GM18909 (cell line): ENCODE data around the gene CD101.

Experiments used
- ATAC-seq: cut with Tn5 transposase; IDR thresholded peaks from one replicate; pipeline ENCODE4 v1.9.1; 2021; ENCODE audit warnings: mild to moderate bottlenecking; ENCODE audit not compliant: unreplicated experiment, poor library complexity

The CD101 gene

GRCh38 chr1:117046781-117047180 is 45.2 kb downstream of the CD101 start:
- ATAC-seq = no peak

- no peak for ATAC-seq
Observed at GRCh38 chr1:117047271-117047670, 45.7 kb downstream of the CD101 start.

GRCh38 chr1:117049857-117050256 is 48.3 kb downstream of the CD101 start:
- no peak for ATAC-seq

DNA sequence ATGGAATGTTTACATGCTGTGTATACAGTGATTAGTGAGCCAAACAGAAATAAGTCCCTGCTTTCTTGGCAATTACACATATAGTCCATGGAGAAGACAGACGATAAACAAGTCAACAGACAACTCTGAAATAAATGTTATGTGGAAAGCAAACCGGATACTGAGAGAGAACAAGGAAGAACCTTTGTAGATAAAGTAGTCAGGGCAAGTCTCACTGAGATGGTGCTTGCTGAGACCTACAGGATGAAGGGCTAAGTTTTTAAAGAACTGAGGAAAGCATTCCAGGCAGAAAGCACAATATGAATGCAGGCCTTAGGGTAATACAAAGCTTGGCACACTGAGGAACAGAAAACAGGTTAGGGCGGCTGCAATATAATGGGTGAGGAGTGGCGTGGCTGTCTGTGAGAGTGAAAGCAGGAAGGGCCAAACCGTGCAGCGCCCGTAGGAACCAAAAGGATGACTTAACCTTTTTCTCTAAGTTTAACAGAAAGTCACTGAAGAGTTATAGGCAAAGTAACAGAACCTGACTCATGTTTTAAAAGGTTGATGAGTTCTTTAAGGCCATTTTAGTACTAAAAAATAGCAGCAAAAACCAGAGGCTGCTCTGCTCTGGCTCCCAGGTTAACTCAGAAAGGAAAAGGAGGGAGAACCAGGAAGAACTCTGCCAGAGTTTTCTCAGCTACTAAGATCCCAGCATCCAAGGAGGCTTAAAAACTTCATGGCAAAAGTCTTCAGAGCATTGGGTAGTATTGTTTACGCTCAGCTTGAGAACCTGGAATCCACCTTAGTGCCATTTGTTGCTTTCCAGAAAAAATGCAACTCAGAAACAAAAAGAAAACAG is 49.9 kb downstream of the CD101 start:
- peak; percentile 86 for ATAC-seq

GRCh38 chr1:117054068-117054467 is 52.5 kb downstream of the CD101 start:
- no peak for ATAC-seq

GRCh38 chr1:117058810-117059209 is 57.2 kb downstream of the CD101 start:
- ATAC-seq = no peak

- ATAC-seq = peak; percentile 40
Observed at GRCh38 chr1:117059334-117059677, 57.7 kb downstream of the CD101 start.

DNA sequence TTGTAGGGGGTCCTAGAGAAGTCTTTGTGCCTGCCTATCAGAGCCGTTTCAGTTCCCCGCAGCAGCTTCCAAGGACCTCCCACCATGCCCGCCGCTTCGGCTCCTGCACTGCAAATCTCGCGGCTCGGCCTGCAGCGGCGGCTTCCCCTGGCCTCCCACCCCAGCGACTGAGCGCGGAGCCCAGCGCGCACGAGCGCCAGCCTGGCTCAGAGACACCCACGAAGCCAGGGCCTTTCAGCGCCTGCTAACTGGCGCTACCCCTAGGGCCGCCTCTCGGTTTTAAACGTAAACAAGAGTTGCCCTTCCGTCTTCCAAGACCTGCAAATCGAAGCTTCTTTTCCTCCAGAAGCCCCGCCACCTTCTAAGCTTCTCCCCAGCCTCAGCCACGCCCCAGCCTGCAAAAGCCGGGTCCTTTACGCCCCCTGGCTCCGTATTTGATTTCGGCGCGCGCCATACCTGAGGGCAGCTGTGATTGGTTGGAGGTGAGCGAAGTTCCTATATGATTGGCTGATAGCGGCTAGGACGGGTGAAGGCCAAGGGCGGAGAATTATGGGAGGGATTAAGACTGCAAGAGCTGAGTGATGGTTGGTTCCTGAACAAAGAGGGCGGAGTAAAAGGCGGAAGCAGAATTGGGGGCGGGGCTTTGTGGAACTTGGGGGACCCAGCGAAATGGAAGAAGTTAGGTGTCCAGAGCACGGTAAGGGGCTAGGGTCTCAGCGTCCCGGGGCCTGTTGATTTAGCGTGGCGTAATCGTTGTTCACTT is 58.3 kb downstream of the CD101 start, which contains the start of gene TTF2:
TTF2 (plus strand) TSS at position 649 of the 763 bp plus-strand sequence; CDS start at position 670, 21 bp downstream.
- peak; percentile 94 for ATAC-seq

DNA sequence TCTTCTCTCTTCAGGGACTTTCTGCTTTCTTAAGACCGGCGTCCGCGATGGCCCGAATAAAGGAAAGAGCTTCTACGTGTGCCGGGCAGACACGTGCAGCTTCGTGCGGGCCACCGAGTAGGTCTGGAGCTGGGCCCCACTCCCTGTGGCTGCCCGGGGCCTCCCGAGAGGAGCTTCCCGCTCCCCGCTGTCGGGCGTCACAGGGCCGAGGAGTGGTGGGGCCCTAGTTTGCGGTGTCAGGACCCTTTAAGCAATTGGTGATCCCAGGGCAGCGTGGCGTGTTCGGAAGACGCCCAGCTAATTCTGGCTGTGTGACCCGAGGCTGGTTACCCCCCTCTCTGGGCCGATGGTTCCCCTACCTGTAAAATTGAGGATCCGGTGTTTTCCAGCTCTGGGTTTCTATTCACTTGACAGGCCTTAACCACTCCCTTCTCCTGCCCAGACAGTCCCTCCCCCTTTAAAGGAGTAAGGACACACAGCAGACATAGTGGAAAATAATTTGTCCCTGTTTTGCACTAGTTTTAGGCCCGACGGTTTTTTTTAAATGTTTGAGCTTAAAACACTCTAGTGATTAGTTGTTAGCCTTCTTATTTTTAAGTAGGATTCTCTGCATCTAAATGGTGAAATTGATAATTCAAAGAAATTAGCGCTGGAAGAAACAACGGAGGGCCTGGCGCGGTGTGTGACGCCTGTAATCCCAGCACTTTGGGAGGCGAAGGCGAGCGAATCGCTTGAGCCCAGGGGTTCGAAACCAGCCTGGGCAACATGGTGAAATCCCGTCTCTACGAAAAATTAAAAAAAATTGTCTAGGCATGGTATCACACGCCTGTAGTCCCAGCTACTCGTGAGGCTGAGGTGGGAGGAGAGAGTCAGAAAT is 59.1 kb downstream of the CD101 start:
- ATAC-seq = peak; percentile 5

DNA sequence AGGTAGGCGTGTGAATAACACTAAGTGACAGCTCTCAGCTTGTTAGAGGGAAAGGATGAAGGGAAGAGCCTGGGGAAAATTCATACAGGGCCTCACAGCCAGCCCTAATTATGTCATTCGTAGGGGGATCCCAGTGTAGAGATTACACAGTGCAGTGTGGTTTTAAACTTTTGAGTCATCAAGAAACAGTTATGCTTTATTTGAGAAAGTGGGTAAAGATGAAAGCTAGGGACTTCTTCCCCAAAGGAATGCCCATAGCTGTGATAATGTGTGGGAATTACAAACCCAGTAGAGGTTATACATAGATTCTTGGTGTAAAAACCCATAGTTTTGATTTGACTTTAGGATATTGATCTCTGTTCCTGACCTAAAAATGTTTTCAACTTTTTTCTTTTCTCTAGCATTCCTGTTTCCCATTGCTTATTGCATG is 60.4 kb downstream of the CD101 start:
- ATAC-seq = peak; percentile 16

DNA sequence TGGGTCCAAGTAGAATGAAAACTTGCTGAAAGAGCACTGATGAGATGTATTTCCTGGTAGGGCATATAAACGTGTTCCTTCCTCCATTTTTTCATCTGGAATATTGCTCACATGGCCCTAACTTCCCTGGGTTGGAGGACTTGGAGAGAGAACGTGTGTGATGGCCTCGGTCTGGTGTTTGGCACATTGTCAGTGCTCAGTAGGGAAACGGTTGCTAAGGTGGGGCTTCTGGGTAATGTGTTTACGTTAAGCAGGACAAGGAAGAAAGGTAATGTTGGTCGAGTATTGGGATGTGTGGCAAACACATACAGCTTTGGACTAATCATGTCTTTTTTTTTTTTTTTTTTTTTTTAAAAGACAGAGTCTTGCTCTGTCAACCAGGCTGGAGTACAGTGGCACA is 64.8 kb downstream of the CD101 start:
- ATAC-seq = no peak

GRCh38 chr1:117067533-117068370 is 66.2 kb downstream of the CD101 start:
- peak; percentile 77 for ATAC-seq

- ATAC-seq = no peak
Observed at GRCh38 chr1:117068580-117068979, 67.0 kb downstream of the CD101 start.

DNA sequence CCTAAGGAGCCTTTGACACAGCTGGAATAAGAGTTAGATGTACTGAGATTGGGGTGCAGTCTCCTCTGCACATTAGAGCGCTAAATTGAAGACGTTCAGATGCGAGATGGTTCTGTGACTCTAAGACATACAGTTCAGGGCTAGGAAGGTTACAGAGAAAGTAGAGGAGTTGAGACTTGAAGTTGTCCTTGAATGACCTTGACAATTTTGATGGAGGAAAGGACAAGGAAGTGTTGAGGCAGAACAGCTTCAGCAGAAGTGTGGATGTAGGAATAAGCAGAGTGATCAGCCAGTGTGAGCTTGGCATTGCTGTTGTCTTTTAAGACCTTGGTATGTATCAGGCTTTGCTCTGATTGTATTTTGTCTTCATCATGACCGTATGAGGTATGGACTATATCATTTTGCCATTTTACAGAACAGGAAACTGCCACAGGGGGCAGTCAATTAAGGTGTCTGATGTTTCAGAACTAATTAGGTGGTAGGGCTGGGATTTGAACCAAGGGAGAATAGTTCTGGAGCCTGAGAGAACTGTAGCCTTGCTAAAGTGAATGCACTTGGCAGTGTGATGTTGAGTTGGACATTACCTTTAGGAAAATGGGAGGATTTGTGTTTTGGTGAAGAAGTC is 67.8 kb downstream of the CD101 start:
- no peak for ATAC-seq

DNA sequence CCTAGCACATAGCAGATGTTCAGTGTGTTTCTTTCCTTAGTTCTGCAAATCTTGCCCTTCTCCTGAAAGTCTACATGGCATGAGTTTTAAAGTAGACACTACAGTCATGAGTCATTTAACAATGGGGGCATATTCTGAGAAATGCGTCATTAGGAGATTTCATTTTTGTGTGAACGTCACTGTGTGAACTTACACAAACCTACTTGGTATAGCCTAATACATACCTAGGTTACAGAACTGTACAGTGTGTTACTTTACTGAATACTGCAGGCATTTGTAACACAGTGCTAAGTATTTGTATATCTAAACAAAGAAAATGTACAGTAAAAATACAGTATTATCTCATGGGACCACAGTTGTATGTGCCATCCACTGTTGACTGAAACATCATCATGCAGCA is 68.6 kb downstream of the CD101 start:
- no peak for ATAC-seq

- no peak for ATAC-seq
Observed at GRCh38 chr1:117076648-117077047, 75.1 kb downstream of the CD101 start.

GRCh38 chr1:117077267-117077666 is 75.7 kb downstream of the CD101 start:
- no peak for ATAC-seq

GRCh38 chr1:117079737-117080136 is 78.2 kb downstream of the CD101 start:
- ATAC-seq = no peak

DNA sequence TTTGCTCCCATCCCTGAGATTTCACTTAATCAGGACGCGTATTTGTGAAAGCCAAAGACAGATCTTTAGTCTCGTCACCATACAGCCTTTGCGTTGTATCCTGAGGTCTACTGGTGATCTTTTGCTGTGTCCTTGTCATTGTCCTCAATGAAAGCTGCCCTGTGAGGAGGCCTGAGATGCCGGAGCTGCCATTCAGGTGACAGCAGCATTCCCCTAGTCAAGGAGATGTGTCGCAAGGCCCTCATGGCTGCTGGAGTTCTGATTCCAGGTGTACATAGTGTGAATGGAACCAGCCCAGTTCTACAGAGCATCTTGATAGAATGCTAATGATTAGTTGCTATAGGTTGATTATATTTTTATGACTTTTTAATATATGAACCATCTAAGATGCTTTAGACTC is 82.7 kb downstream of the CD101 start:
- ATAC-seq = no peak
